ENCODE data around the gene SPTLC3.

- no peak for TF ChIP-seq EZH2 (IDR thresholded peaks at IDR 0.05; ENCODE audit: borderline replicate concordance)
- TF ChIP-seq CTCF (IDR thresholded peaks at IDR 0.05; ENCODE audit: poor library complexity), result no peak
- TF ChIP-seq EZH2phosphoT487 (IDR thresholded peaks at IDR 0.05; ENCODE audit: low read depth, severe bottlenecking, unreplicated experiment), result no peak
Measured at GRCh38 chr20:13098720-13099355, 90.1 kb downstream of the SPTLC3 start.
